Measurements from ENCODE around the gene NKAIN2.
"Not testable (repeated sequence)": the region's sequence is repeated elsewhere in the genome, so short reads cannot be mapped to it uniquely, and the experiment has no call there.

NKAIN2 gene

GRCh38 chr6:124234801-124235200, 431.1 kb downstream of the NKAIN2 start:
- no peak for DNase-seq

DNA sequence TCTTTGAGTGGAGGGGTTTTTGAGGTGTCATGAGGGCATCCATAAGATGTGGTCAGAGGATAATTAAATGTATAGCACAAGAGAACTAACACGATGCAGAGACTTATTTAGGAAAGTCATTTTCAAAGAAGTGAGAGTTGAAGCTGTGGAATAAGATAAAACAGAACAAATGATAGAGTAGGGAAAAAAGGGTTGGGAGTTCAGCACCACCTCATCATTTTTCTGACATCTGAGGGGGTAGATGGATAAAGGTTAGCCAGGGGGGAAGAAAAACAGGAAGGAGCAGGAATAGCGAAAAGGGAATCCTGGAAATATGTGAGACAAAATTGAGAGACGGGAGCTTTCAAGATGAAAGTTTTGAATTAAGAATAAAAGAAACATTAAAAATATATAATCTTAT, 434.2 kb downstream of the NKAIN2 start:
- DNase-seq = no peak

DNA sequence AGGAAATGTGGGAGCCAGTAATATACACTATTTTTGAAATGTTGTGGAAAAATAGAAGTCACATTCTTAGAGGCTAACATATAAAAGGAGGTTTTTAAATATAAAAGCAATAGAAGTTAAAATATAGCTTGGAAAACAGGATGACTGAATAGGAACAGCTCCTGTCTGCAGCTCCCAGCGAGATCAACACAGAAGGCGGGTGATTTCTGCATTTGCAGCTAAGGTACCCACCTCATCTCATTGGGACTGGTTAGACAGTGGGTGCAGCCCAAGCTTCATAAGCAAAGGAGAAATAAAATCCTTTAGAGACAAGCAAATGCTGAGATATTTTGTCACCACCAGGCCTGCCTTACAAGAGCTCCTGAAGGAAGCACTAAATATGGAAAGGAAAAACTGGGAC, 434.7 kb downstream of the NKAIN2 start:
- DNase-seq = not testable (repeated sequence)

DNA sequence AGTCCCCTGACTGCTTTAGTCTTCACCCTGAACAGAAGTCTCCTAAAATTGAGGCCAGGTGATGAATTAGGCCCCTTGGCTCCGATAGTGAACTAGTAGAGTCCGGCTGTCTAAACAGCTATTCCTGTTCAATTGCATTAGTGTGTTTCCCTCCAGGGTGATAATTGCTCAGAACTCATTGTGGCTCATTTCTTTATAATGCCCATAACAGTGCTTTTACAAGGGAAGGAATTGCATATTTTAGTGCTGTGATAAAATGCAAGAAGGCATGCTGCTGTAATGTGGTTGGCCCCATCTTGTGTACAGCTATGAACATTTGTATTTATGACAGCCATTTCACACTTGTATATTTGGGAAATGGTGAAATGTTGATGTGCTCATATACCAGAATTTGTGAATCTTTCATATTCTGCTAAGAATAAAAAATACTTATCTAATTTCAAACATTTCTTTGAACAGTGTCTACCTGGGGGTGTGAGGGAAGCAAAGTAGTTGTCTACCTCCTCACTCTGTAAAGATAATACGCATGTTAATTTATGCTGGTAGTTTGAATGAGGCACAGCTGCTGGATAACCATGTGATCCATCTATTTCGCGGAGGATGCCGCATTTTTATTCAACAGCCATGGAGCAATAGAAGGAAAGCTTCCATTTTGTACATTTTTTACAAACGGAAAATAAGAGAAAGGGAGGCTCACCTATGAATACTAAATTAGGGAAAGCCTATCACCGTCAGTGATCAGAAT, 451.4 kb downstream of the NKAIN2 start:
- DNase-seq = no peak

DNA sequence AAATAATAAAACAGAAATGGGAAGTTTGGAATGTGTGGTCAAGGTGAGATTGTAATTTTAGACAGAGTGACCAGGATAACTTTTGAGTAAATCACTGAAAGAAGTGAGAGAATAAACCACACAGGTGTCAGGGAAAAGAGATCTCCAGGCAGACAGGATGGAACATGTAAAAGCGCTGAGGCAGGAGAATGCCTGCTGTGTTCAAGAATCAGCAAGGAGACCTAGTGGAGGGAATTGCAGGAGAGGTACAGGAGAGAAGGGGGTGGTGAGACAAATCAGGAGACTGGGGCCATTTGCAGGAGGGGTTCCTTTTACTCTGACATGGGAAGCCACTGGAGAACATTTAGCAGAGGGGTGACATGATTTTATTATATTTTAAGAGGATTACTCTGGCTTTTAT, 456.7 kb downstream of the NKAIN2 start:
- DNase-seq = no peak

DNA sequence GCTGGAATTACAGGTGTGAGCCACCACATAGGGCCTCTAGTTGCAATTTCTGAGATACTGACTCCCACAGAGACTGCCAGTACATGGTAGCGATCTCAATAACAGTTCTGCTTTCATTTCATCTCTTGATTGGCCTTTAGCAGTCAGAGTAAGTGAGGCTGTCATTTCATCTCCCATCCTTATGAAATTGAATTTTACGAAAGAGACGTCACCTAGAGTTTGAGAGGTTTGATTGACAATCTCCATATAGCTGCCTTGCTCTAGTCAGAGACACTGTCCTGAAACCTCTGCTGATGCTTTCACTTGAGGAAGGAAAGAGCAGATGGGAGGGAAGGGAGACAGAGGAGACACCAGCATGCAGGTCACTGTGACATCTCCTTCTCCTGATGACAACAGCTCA, 466.1 kb downstream of the NKAIN2 start:
- DNase-seq = no peak

DNA sequence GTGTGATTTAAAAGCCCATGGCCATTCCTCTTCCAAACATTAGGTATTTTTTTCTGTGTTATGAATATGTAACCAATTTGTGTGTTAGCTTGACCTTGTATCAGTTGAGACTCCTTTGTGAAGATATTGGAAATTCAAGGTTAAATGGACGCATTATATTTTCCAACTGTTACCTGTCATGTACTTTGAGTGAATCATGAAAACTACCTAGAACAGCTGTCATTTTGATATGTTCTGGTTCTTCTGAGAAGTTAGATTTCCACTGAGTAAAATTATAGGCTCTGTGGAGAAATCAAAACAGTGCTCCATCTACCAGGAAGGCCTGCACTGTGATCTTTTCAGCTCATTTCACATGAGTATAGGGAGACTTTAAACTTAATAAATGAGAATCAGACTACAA, 470.0 kb downstream of the NKAIN2 start:
- no peak for DNase-seq

- no peak for DNase-seq
Measured at GRCh38 chr6:124282541-124282940, 478.9 kb downstream of the NKAIN2 start.

DNA sequence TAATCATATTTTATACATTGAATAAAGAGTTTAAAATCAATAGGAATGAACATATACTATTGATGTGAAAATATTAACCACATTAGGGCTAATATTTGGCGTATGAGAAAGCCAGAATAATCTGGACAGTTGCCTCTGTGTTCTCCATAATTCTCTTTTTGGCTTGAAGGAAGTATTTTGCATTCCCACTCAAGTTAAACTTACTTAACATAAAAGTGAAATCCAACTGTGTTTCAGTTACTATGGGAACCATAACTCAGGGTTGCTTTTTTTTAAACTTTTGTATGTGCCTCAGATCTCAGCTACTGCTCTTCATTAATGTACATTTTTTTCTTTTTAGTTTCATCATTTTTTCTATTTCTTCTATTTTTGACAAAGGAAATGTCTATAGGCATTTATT, 479.8 kb downstream of the NKAIN2 start:
- no peak for DNase-seq

DNA sequence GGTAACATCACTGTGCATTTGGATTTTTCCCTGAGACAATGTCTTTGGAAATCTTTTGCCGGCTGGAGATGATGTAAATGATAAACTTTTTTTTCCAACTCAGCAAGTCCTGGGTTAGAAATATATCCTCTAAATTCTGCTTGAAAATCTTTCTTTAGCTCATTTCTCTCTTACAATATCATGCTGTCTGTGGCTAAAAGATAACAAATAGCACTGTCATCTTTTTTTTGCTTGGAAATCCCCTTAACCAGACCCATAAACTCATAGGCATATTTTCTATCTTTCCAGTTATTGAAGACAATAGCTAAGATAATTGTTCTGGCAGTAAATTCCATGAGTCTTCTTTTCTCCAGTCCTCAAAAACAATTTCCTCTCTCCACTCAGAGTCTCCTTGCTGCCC, 481.5 kb downstream of the NKAIN2 start:
- no peak for DNase-seq

DNA sequence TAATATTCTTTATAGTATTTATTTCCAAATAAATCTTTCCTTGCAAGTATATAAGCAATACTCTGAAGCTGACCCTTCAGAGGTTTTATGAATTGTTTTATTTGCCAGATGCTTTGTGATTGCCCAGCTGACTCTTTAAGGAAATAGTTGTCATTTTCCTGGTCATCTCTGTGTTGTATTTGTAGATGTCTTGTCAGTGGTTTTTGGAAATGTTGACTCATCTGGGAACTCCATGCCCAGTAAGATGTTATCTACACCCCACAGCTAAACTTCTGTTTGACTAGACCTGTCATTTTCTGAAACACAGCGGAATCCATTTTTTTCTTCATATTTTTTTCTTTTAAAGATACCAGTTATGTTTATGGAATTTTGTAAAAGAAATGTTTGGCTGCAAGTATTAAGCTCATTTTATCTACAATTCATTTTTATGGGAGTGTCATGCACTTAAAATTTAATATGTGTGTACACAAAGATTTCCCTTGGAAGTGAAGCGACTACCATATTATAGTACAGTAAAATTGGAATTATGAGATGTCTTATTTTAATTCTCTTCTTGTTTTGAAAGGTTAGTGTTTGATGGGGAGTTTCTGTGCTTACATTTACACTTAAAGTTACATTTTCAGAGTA, 491.0 kb downstream of the NKAIN2 start:
- no peak for DNase-seq

DNA sequence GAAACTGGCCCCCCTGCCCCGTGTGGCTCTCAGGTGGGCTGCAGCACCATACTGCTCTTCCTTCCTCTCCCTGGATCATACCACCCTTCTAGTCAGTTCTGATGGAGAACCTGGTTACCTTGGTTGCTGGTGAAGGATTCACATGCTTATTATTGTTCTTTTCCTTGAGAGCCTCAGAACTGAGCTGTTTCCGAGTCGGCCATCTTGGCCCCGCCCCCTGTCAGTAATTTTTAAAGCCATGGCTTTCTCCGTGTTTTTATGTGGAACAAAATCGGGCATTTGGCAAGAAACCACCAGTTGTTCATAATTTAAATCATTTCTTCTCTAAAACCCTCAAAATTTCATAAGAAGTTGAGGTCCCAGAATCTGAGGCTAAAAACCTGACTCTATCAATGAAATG, 493.8 kb downstream of the NKAIN2 start:
- DNase-seq = no peak

DNA sequence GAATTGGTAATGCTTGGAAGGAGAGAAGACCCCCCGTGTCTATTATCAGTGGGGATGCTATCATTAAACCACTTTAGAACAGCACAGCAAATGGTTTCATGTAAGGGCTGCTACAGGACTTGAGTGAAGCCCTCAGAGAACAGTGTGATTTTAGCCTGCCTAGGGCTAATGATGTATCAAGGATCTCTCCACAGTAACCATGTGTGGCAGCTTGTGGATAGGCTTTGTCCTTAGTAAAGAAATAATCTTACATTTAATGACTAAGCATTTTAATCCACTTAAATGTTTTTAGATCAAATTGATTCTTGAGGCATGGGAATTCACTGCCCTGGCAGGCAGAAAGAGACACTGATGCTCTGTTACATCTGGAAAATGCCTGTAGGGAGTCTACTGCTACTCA, 495.1 kb downstream of the NKAIN2 start:
- no peak for DNase-seq

DNA sequence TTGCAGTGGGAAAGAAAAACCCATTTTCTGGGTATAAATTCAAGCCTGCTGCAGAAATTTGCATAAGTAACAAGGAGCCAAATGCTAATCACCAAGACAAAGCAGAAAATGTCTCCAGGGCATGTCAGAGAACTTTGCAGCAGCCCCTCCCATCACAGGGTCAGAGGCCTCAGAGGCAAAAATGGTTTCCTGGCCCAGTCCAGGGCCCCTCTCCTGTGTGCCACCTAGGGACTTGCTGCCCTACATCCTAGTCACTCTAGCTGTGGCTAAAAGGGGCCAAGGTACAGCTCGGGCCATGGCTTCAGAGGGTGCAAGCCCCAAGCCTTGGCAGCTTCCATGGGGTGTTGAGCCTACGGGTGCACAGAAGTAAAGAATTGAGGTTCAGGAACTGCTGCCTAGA, 497.2 kb downstream of the NKAIN2 start:
- not testable (repeated sequence) for DNase-seq

- no peak for DNase-seq
Measured at GRCh38 chr6:124303971-124304370, 500.3 kb downstream of the NKAIN2 start.

- DNase-seq = no peak
Measured at GRCh38 chr6:124310139-124310538, 506.5 kb downstream of the NKAIN2 start.

GRCh38 chr6:124319410-124319809, 515.7 kb downstream of the NKAIN2 start:
- DNase-seq = no peak

DNA sequence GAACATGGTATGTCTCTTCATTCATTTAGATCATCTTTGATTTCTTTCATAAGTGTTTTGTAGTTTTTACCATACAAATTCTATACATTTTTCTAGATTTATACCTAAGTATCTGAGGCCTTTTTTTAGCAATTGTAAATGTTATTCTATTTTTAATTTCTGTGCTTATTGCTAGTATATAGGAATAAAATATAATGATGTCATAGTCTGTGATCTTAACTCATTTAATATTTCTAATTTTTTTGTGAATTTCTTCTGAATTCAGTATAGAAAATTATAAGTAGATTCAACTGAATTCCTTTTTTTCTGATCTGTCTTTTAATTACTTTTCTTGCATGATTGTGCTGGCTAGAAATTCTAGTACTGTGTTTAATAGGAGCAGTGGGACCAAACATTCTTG, 520.6 kb downstream of the NKAIN2 start:
- no peak for DNase-seq

GRCh38 chr6:124330197-124330596, 526.5 kb downstream of the NKAIN2 start:
- no peak for DNase-seq

GRCh38 chr6:124334359-124334758, 530.7 kb downstream of the NKAIN2 start:
- DNase-seq = no peak

DNA sequence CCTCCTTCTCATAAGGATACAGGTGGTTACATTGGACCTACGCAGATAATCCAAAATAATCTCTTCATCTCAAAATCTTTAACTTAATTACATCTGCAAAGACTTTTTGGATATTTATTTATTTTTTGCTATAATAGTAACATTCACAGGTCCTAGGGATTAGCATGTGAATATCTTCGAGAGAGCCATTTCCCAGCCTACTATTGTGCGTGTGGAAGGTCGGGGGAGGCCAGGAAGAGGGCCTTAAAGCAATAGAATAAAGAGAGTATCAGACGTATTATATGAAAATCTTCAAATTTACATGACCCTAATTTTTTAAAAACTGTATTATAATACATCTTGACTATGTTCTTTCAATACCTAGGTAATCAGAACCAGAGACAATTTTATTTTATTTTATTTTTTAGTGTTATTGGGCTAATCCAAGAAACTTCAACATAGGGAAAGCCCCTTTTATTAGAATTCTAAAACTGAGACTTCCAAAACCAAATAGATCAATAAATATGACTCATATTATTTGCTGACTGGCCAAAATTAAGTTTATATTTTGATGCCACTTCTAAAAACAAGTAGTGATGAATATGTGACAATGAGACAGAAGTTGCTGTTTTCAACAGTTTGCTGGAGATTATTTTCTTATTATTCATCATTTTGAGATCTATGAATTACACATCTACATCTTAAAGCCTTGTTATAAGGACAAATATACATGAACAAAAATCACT, 536.1 kb downstream of the NKAIN2 start:
- DNase-seq = no peak

- DNase-seq = not testable (repeated sequence)
Measured at GRCh38 chr6:124348339-124348738, 544.7 kb downstream of the NKAIN2 start.

DNA sequence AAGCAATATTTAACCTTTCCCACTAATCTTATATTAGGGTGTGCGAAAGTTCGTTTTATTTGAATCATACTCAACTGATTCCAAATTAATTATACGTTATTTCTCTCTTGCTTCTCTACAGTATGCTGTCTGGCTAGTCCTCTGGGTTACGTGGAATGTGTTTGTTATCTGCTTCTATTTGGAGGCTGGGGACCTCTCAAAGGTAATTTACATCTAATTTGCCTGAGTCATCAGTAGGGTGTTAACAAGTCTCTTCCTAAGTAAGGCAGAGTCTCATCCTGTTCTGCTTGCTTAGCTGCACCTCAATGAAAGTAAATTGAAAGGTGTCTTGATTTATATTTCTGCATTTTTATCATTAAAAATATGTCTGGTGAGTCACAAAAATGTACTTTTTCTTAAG, 551.5 kb downstream of the NKAIN2 start:
- DNase-seq = no peak

DNA sequence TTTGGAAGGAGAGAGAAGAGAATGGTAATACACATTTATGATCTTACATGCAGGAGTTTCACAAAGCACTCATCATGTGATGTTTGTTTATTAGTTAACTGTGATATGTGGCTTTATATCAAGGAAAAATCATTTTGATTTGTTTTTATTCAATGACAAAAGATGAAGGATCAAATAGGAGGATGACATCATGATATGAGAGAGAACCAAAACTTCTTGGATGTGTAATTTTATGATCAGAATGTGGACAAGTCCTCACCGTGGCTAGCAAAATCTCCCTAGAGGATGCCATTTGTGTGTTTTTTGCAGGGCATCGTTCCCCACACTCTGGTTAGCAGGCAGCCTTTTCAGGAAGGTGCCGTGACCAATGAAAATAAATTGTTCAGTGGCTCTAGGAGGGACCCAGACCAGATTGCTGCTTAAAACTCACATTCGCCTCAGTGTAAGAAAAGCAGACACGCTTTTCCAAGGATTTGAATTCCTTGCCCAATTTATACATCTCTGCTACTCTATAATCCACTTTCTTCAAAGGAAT, 552.7 kb downstream of the NKAIN2 start:
- no peak for DNase-seq

All from CD4-positive, alpha-beta T cell treated with Interleukin-6 for 4 hours (primary cell).